Measurements from ENCODE around the gene IPO5.
A peak's percentile ranks its signal among the peaks of the same experiment; 100 is the strongest.
"Not testable (repeated sequence)": the region's sequence is repeated elsewhere in the genome, so short reads cannot be mapped to it uniquely, and the experiment has no call there.

IPO5 gene

DNA sequence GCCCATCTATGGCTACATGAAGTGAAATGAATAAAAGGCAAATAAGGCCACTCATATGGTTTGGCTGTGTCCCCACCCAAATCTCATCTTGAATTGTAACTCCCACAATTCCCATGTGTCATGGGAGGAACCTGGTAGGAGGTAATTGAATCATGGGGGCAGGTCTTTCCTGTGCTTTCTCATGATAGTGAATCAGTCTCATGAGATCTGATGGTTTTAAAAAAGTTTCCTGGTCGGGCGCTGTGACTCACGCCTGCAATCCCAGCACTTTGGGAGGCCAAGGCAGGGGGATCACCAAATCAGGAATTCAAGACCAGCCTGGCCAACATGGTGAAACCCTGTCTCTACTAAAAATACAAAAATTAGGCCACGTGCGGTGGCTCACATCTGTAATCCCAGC is 4.2 kb upstream of the IPO5 start:
- peak; percentile 36 for DNase-seq (ENCODE audit: low read depth)

GRCh38 chr13:97951376-97951775 is 2.1 kb upstream of the IPO5 start:
- DNase-seq (ENCODE audit: low read depth), result no peak

- DNase-seq (ENCODE audit: low read depth), result not testable (repeated sequence)
These were observed 644 bp upstream of the IPO5 start for GRCh38 chr13:97952831-97953230.

GRCh38 chr13:97961340-97961739 is 7.9 kb downstream of the IPO5 start:
- no peak for DNase-seq (ENCODE audit: low read depth)

GRCh38 chr13:97962887-97963286 is 9.4 kb downstream of the IPO5 start:
- no peak for DNase-seq (ENCODE audit: low read depth)

- no peak for DNase-seq (ENCODE audit: low read depth)
These were observed 13.8 kb downstream of the IPO5 start for GRCh38 chr13:97967226-97967625.

GRCh38 chr13:97967948-97968347 is 14.5 kb downstream of the IPO5 start:
- DNase-seq (ENCODE audit: low read depth), result peak; percentile 58

- DNase-seq (ENCODE audit: low read depth), result no peak
These were observed 18.0 kb downstream of the IPO5 start for GRCh38 chr13:97971519-97971918.

DNA sequence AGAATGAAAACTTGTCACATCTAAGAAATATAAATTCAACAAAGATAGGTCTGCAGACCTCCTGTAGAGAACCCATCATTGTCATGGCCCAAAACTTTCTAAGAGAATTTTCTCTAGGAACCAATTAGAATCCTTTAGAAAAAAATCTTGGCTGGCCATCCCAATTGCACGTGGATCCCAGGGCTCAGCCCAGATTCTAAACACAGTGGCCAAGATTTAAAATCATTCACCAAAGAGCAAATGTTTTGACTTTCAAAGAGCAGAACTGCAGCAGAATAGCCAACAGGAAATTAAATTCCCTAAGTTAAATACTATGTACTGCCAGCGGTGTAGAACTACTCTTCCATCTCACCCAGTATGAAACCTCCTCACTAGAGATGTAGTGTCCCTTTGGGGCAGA is 21.3 kb downstream of the IPO5 start:
- DNase-seq (ENCODE audit: low read depth), result no peak

DNA sequence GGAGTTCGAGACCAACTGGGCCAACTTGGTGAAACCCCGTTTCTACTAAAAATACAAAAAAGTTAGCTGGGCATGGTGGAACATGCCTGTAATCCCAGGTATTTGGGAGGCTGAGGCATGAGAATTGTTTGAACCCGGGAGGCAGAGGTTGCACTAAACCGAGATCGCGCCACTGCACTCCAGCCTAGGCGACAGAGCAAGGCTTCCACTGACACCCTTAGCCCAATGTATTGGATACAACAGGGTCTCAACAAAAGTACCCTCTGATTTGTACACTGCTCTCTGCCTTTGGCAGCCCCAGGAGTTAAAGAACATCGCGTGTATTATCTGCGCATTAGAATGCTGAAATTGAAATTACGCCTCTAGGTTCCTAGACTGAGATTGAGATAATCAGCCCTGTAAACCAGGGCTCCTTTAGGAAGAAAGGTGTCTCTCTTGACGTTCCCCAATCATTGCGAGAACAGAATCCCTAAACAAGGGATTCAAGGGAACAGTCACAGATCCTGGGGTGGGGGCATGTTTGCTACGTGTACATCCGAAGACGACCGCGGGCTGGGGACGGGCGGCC is 21.9 kb downstream of the IPO5 start:
- DNase-seq (ENCODE audit: low read depth), result no peak

GRCh38 chr13:97975848-97976609 is 22.6 kb downstream of the IPO5 start:
- peak; percentile 72 for DNase-seq (ENCODE audit: low read depth)

GRCh38 chr13:97976610-97977521 is 23.4 kb downstream of the IPO5 start:
- peak; percentile 8 for DNase-seq (ENCODE audit: low read depth)

GRCh38 chr13:97977982-97978381 is 24.5 kb downstream of the IPO5 start:
- DNase-seq (ENCODE audit: low read depth), result no peak

GRCh38 chr13:97978651-97979050 is 25.2 kb downstream of the IPO5 start:
- peak; percentile 11 for DNase-seq (ENCODE audit: low read depth)

GRCh38 chr13:97979051-97979450 is 25.6 kb downstream of the IPO5 start:
- DNase-seq (ENCODE audit: low read depth), result peak; percentile 8

DNA sequence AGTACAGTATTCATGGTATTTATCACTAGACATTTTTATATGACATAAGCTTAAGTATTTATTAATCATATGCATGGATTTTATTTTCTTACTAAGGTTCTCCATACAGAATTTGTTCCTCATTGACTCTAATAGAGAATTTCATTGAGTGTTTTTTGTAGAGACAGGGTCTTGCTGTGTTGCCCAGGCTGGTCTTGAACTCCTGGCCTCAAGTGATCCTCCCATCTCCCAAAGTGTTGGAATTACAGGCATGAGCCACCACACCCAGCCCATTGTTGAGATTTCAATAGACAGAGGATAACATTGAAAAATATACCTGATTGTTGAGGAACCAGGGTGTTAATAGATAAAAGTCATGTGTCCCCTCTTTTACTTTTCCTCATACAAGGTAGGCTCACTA is 26.1 kb downstream of the IPO5 start:
- DNase-seq (ENCODE audit: low read depth), result no peak

GRCh38 chr13:97982286-97982685 is 28.8 kb downstream of the IPO5 start:
- DNase-seq (ENCODE audit: low read depth), result peak; percentile 65

- DNase-seq (ENCODE audit: low read depth), result no peak
These were observed 33.4 kb downstream of the IPO5 start for GRCh38 chr13:97986835-97987234.

DNA sequence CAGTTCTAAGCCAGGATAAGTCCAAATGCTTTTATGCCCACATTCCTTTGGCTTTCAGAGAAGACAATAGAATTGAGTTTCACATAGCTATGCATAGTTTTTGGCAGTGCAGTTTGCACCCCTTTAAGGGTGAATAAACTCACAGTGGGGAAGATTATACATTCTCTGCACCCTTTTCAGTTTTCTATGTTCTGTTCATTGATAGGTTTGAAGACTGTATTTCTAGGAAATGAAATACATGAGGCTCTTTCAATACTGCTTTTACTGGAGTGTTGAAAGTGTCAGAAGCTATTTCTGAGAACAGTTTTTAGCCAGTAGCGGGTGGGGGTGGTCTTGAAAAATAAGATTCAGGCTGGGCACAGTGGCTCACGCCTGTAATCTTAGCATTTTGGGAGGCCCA is 46.2 kb downstream of the IPO5 start:
- DNase-seq (ENCODE audit: low read depth), result no peak

DNA sequence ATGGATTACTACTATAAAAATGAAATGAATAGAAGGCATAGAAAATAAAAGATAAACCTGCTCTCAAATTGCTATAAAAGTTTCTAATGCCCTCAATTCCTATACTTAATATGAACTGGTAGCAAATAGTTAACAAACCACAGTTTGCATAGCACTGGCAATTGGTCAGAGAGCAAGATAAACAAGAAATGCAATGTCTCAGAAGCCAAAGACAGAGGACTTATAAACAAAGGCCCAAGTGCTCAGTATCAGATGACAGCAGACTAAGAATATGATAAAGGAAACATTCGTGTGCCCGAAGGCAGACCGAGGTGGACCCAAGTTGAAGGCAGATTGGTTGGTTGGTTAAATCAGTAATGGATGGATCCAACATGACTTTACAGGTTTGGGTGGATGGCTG is 50.6 kb downstream of the IPO5 start:
- DNase-seq (ENCODE audit: low read depth), result peak; percentile 86

- peak; percentile 82 for DNase-seq (ENCODE audit: low read depth)
These were observed 51.5 kb downstream of the IPO5 start for GRCh38 chr13:98004997-98005396.

GRCh38 chr13:98007001-98007400 is 53.5 kb downstream of the IPO5 start:
- DNase-seq (ENCODE audit: low read depth), result no peak

DNA sequence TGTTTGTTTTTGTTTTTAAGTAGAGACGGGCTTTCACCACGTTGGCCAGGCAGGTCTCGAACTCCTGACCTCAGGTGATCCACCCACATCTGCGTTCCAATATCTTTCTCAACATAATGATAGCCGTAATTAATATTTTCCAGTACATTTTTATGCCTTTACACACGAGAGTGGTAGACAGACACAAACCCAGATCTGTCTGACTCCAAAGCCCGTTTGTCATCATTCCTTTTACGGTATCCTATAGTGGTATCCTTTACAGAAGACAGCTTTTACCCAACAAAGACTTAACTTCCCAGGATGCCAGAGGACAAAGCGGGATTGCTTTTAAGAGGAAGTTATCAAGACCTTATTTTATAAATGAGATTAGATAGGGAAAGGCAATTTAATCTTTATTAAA is 59.8 kb downstream of the IPO5 start:
- no peak for DNase-seq (ENCODE audit: low read depth)
